Left lung (tissue), 10 donors: Measurements from ENCODE around the gene DUSP11. TPM values are rescaled to one million over a fixed set of nuclear protein-coding genes. Genes with fewer than 3 reads are reported as not detected.
"Not testable (repeated sequence)": the region's sequence is repeated elsewhere in the genome, so short reads cannot be mapped to it uniquely, and the experiment has no call there.

Experiments
- ATAC-seq: fragments of 200-7000 bp; cut with Tn5 transposase; one replicate; pipeline ENCODE4 v1.9.1; 2020; ENCODE audit warnings: moderate library complexity
- DNase-seq, 4 donors: peaks; one replicate each; pipeline ENCODE4 v3.0.0-alpha.2; 2013 to 2020
- H3K27ac ChIP-seq, 2 donors: fragments of 200-600 bp; sonication (generic) in 1 of 2; one replicate each; pipeline versions ENCODE4 v1.5.0 to v1.8.0; 2020 to 2021
- H3K27me3 ChIP-seq, 2 donors: fragments of 200-600 bp; sonication (generic) in 1 of 2; one replicate each; pipeline versions ENCODE4 v1.5.0 to v1.8.0; 2020 to 2021
- H3K36me3 ChIP-seq, 2 donors: fragments of 200-600 bp; sonication (generic) in 1 of 2; one replicate each; pipeline versions ENCODE4 v1.5.0 to v1.8.0; 2020 to 2021
- H3K4me1 ChIP-seq, 2 donors: fragments of 200-600 bp; one replicate each; pipeline ENCODE4 v1.8.0; 2021
- H3K4me3 ChIP-seq, 2 donors: fragments of 200-600 bp; sonication (generic) in 1 of 2; one replicate each; pipeline versions ENCODE4 v1.5.0 to v1.8.0; 2020 to 2021; ENCODE audit warnings: mild to moderate bottlenecking in 1 of 2
- H3K9me3 ChIP-seq, 2 donors: fragments of 200-600 bp; sonication (generic) in 1 of 2; one replicate each; pipeline versions ENCODE4 v1.5.0 to v1.8.0; 2020 to 2021
- CTCF ChIP-seq, 2 donors: fragments of 200-600 bp; sonication (generic) in 1 of 2; IDR thresholded peaks; one replicate each; pipeline versions ENCODE4 v1.5.0 to v1.8.0; 2021; ENCODE audit warnings: antibody characterized with exemption in 2 of 2
- intact Hi-C, 2 donors: fragments of 100-400 bp; cut with DNase I; formaldehyde crosslinking; loops; one replicate each; pipeline versions ENCODE4 v1.11.2 to v1.14.2; 2022
- polyA plus RNA-seq, 6 donors: library from polyadenylated mRNA; unstranded; fragments of 120-200 nt; gene quantifications; one replicate each; pipeline ENCODE4 v1.2.1, GENCODE V29; 2013; ENCODE audit not compliant: insufficient read length in 6 of 6
- total RNA-seq, 2 donors: library from RNA; stranded (reverse); fragmentation: NEBNext Ultra II Directional; extraction: Animal tissue kit (Norgen Biotek cat#: 25700); gene quantifications; one replicate each; pipeline ENCODE4 v1.2.1, GENCODE V29; 2021
- donor health status: DM: no; HTN: yes; CAD: no.
- donor health status: DM: no; HTN: no; CAD: no.

DUSP11 gene
- total and polyA plus RNA-seq, 8 donors: 16.6 to 39.1 (median 32.2) TPM

DNA sequence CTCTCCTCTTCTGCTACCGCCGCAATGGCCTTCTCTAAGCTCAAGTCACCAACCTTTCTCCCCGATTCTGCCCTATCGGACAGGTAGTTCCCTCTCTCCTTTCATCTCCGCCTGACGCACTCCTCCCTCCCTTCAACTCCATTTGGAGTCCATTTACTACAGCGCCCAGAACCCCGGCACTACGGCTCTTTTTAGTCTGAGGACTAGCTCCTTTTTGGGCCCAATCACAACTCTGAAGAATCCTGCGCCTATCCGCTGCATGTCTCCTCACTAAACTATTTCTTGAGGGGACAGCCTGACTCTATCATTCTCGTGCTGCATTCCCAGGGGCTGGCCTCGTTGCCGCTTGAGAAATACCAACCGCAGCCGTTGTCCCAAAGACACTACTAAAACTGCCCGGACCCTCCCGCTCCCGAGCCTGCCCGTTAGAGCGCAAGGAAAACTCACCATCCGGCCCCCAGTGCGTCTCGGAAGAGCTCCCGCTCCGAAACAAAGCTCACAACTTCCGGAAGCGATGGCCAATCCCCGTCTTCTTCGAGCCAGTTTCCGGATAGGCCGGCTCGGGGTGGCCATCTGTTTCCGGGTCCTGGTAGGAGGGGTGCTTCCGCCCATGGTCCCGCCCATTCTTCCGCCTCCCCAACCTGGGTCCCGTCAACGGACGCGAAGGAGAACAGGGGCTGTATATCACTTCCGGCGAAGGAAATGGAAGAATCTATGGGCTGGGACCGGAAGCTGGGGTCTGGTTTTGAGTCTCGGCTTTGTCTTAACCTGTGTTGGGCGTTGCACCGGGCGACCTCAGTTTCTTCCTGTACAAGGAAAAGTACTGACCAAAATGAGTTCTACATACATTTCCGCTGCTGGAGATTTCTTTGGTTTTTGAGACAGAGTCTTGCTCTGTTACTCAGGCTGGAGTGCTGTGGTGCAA, 42.8 kb downstream of the DUSP11 start, which contains the start of gene TPRKB:
TPRKB (minus strand) TSS at position 491 of the 925 bp plus-strand sequence. CDS start 2,776 bp downstream, outside the sequence.
- TF ChIP-seq CTCF (IDR thresholded peaks at IDR 0.05): no peak
- DNase-seq: peak; percentile 94 to 97 (median 96)
- intact Hi-C loops: no loop called here
- H3K9me3 ChIP-seq: no peaks in the 10 kb centered on the region
- H3K27ac ChIP-seq: peak within 1 kb of the TSS; percentile 65 to 86
- H3K4me3 ChIP-seq: peak within 1 kb of the TSS; percentile 48 to 83
- H3K27me3 ChIP-seq: no peaks in the 10 kb centered on the region
- ATAC-seq: peak; percentile 100
- peaks cover 0 to 31% of the 10 kb centered on the region in 2 donors for H3K36me3 ChIP-seq
- H3K4me1 ChIP-seq: peaks cover 10 to 12% of the 10 kb centered on the region in 2 donors

- intact Hi-C loops: no loop called here
- peaks cover 0 to 33% of the 10 kb centered on the region in 2 donors for H3K36me3 ChIP-seq
- DNase-seq (no peak), ATAC-seq (no peak)
- no peak for TF ChIP-seq CTCF (IDR thresholded peaks at IDR 0.05)
- H3K4me3 ChIP-seq: peak overlapping the region; percentile 48 to 83
- no peaks in the 10 kb centered on the region for H3K27me3 ChIP-seq
- peaks cover 10 to 12% of the 10 kb centered on the region in 2 donors for H3K4me1 ChIP-seq
- H3K9me3 ChIP-seq: no peaks in the 10 kb centered on the region
- H3K27ac ChIP-seq: peak overlapping the region; percentile 65 to 86
These were observed 43.5 kb downstream of the DUSP11 start for GRCh38 chr2:73736378-73736777.

DNA sequence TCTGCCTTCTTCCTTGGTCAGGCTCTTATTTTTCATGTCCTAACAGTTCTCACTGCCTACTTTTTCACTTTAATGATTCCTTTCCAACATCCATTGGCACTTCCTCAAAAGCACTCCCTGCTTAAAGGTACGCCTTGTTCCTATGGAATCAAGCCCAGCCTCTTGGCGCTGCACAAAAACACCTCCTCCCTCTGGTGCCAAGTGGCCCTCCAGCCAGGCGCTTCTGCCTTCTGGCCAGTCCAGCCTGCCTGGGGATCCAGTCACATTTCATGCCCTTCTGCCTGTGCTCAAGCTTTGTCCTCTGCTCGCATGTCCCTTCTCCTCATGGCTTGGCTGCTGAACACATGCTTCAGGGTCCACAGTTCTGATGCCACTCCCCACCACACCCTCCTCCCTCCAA, 49.1 kb downstream of the DUSP11 start:
- no peaks in the 10 kb centered on the region for H3K9me3 ChIP-seq
- no peak for ATAC-seq
- no peaks in the 10 kb centered on the region for H3K27me3 ChIP-seq
- no peak for TF ChIP-seq CTCF (IDR thresholded peaks at IDR 0.05)
- H3K4me1 ChIP-seq: peaks cover 1 to 2% of the 10 kb centered on the region in 2 donors
- intact Hi-C loops: no loop called here
- no peak overlapping the region for H3K4me3 ChIP-seq
- H3K36me3 ChIP-seq: peaks cover 0 to 69% of the 10 kb centered on the region in 2 donors
- no peak overlapping the region for H3K27ac ChIP-seq
- DNase-seq: no peak

DNA sequence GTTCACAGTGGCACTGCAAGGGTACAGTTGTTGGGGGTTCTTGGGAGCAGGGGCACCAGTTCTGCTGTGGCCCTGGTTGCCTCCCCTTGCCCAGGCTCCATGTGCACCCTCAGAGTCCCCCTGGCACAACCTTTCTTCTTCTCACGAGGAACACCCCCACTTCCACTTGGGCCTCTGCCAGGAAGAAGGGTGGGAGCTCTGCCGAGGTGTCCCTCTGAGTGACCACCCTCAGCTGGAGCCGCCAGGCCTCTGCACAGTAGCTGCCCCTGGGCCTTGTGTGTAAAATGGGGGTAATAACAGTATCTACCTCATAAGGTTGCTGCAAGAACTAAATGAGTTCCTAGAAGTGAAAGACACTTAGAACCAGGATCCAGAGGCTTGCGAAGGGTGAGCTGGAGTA, 51.2 kb downstream of the DUSP11 start:
- no peak for TF ChIP-seq CTCF (IDR thresholded peaks at IDR 0.05)
- ATAC-seq: no peak
- Histone ChIP-seq H3K4me1 (no peaks in the 10 kb centered on the region), H3K4me3 (no peak overlapping the region), H3K9me3 (no peaks in the 10 kb centered on the region), H3K27me3 (no peaks in the 10 kb centered on the region), H3K36me3 (peaks cover 0 to 59% of the 10 kb centered on the region in 2 donors), H3K27ac (no peak overlapping the region)
- intact Hi-C loops: no loop called here
- no peak for DNase-seq

DNA sequence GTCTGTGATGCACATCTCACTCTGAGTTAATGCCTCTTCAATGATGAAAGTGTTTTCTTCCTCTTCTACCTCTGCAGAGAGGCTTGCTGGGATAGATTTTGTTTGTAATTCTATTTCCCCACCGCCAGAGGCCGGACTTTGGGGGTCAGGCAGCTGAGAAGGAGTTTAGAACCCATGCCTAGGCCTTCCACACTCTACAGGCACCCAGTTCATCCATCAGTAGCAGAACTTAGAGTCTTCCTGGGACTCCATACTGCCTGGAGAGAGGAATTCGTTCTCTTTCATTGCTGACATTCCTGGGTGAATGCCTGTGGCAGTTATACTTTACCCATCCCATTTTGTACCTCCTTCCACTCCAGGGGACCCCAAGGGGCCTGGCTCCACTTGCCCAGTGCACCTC, 51.9 kb downstream of the DUSP11 start:
- TF ChIP-seq CTCF (IDR thresholded peaks at IDR 0.05): no peak

DNA sequence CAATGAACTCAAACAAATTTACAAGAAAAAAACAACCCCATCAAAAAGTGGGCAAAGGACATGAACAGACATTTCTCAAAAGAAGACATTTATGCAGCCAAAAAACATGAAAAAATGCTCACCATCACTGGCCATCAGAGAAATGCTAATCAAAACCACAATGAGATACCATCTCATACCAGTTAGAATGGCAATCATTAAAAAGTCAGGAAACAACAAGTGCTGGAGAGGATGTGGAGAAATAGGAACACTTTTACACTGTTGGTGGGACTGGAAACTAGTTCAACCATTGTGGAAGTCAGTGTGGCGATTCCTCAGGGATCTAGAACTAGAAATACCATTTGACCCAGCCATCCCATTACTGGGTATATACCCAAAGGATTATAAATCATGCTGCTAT, 53.2 kb downstream of the DUSP11 start:
- DNase-seq, H3K9me3 ChIP-seq, intact Hi-C loops, H3K27me3 ChIP-seq, ATAC-seq, H3K4me3 ChIP-seq, H3K27ac ChIP-seq, H3K4me1 ChIP-seq: not testable (repeated sequence)
- peaks cover 0 to 38% of the 10 kb centered on the region in 2 donors for H3K36me3 ChIP-seq

More for the DNA sequence above, 51.9 kb downstream of the DUSP11 start:
- ATAC-seq: no peak
- intact Hi-C loops: no loop called here
- no peaks in the 10 kb centered on the region for H3K4me1 ChIP-seq
- H3K9me3 ChIP-seq: no peaks in the 10 kb centered on the region
- no peak overlapping the region for H3K27ac ChIP-seq
- H3K27me3 ChIP-seq: no peaks in the 10 kb centered on the region
- no peak overlapping the region for H3K4me3 ChIP-seq
- peaks cover 0 to 52% of the 10 kb centered on the region in 2 donors for H3K36me3 ChIP-seq
- DNase-seq: no peak
